Testis (tissue), 3 donors: Measurements from ENCODE around the gene RPEL1. TPM values are rescaled to one million over a fixed set of nuclear protein-coding genes. Genes with fewer than 3 reads are reported as not detected.
"Not testable (repeated sequence)": the region's sequence is repeated elsewhere in the genome, so short reads cannot be mapped to it uniquely, and the experiment has no call there.

Experiments
- DNase-seq: peaks from one replicate; pipeline ENCODE4 v3.0.0-alpha.2; 2019
- H3K27ac ChIP-seq, 2 donors: fragments of 200-600 bp; sonication (generic); one replicate each; pipeline ENCODE4 v1.5.1; 2019
- H3K27me3 ChIP-seq: fragments of 200-600 bp; sonication (generic); one replicate; pipeline ENCODE4 v1.5.1; 2019
- H3K36me3 ChIP-seq: fragments of 200-600 bp; sonication (generic); one replicate; pipeline ENCODE4 v1.5.1; 2017; ENCODE audit warnings: low read depth; ENCODE audit errors: missing control alignments
- H3K4me1 ChIP-seq: fragments of 200-600 bp; sonication (generic); one replicate; pipeline ENCODE4 v1.5.1; 2019
- H3K4me3 ChIP-seq, 2 donors: fragments of 200-600 bp; sonication (generic); one replicate each; pipeline ENCODE4 v1.5.1; 2017 to 2019
- H3K9me3 ChIP-seq: fragments of 200-600 bp; sonication (generic); one replicate; pipeline ENCODE4 v1.5.1; 2017
- CTCF ChIP-seq, 3 experiments: fragments of 450-650 bp in 2 of 3; fragments of 200-600 bp in 1 of 3; sonication (generic) in 1 of 3; IDR thresholded peaks; one replicate each; pipeline ENCODE4 v1.5.1; 2016 to 2019; ENCODE audit warnings: antibody characterized with exemption in 3 of 3, mild to moderate bottlenecking in 2 of 3, moderate library complexity in 1 of 3
- POLR2A ChIP-seq: fragments of 450-650 bp; IDR thresholded peaks from one replicate; pipeline ENCODE4 v1.6.1; 2017; ENCODE audit warnings: antibody characterized with exemption, mild to moderate bottlenecking, moderate library complexity
- whole genome bisulfite sequencing, 2 donors: methylation state at CpG; one replicate each; pipeline ENCODE4 v1.1.5; 2018; 5-methylcytosine and 5-hydroxymethylcytosine counted together
- intact Hi-C: fragments of 100-400 bp; cut with DNase I; formaldehyde crosslinking; loops from one replicate; pipeline ENCODE4 v1.15.1; 2023; ENCODE audit warnings: low total_unique reads
- polyA plus RNA-seq: library from polyadenylated mRNA; stranded (reverse); fragments of 350-450 nt; fragmentation: Illumina TruSeq; extraction: RNeasy Lipid Tissue Mini Kit (QIAGEN cat#74804); gene quantifications from one replicate; pipeline ENCODE4 v1.2.3, GENCODE V29; 2014; ENCODE audit warnings: low read depth, low replicate concordance; ENCODE audit not compliant: insufficient read depth
- total RNA-seq, 2 donors: library from RNA; depleted of rRNA; stranded (reverse); fragments of >200 nt; gene quantifications; one replicate each; pipeline ENCODE4 v1.2.3, GENCODE V29; 2016

RPEL1 gene
- total and polyA plus RNA-seq, 3 donors from 2014 or later, result not detected

GRCh38 chr10:103246324-103246723 is 637 bp downstream of the RPEL1 start:
- WGBS, 2 donors, result 82 to 95% methylated on average over 4 of the region's 4 CpGs

GRCh38 chr10:103254113-103254512 is 8.4 kb downstream of the RPEL1 start:
- Histone ChIP-seq H3K27ac (no peak overlapping the region), H3K4me3 (no peak overlapping the region), H3K9me3 (no peaks in the 10 kb centered on the region), H3K27me3 (no peaks in the 10 kb centered on the region), H3K4me1 (no peaks in the 10 kb centered on the region), H3K36me3 (no peaks in the 10 kb centered on the region)
- no peak for DNase-seq
- intact Hi-C loops, result no loop called here
- 83 to 87% methylated on average over 3 of the region's 3 CpGs for WGBS, 2 donors
- TF ChIP-seq POLR2A (no peak), CTCF (IDR thresholded peaks at IDR 0.05) (no peak)

More at GRCh38 chr10:103246324-103246723, 637 bp downstream of the RPEL1 start:
- no peaks in the 10 kb centered on the region for H3K9me3 ChIP-seq
- intact Hi-C loops, result loop anchor here (10.0 kb wide), 2 partner anchors 172 to 332 kb away; partner anchors contain the start of gene CNNM2
- no peaks in the 10 kb centered on the region for H3K36me3 ChIP-seq
- DNase-seq, result no peak
- H3K4me3 ChIP-seq, result no peak overlapping the region
- TF ChIP-seq CTCF (IDR thresholded peaks at IDR 0.05) (no peak), POLR2A (no peak)
- no peaks in the 10 kb centered on the region for H3K27me3 ChIP-seq
- H3K4me1 ChIP-seq, result no peaks in the 10 kb centered on the region
- H3K27ac ChIP-seq, result no peak overlapping the region

GRCh38 chr10:103254538-103255325 is 9.0 kb downstream of the RPEL1 start:
- TF ChIP-seq POLR2A, result no peak
- no peak for TF ChIP-seq CTCF (IDR thresholded peaks at IDR 0.05)
- WGBS, 2 donors, result 68 to 82% methylated on average over 4 of the region's 4 CpGs
- no peaks in the 10 kb centered on the region for H3K36me3 ChIP-seq
- no peak for DNase-seq
- intact Hi-C loops, result no loop called here
- H3K27me3 ChIP-seq, result no peaks in the 10 kb centered on the region
- no peaks in the 10 kb centered on the region for H3K4me1 ChIP-seq
- no peaks in the 10 kb centered on the region for H3K9me3 ChIP-seq
- H3K27ac ChIP-seq, result no peak overlapping the region
- no peak overlapping the region for H3K4me3 ChIP-seq

GRCh38 chr10:103256613-103257012 is 10.9 kb downstream of the RPEL1 start:
- DNase-seq, result no peak
- intact Hi-C loops, result no loop called here
- TF ChIP-seq CTCF (IDR thresholded peaks at IDR 0.05) (no peak), POLR2A (no peak)
- no peak overlapping the region for H3K27ac ChIP-seq
- no peak overlapping the region for H3K4me3 ChIP-seq
- no peaks in the 10 kb centered on the region for H3K9me3 ChIP-seq
- H3K27me3 ChIP-seq, result no peaks in the 10 kb centered on the region
- H3K4me1 ChIP-seq, result no peaks in the 10 kb centered on the region
- 86 to 95% methylated on average over 1 of the region's 1 CpG for WGBS, 2 donors
- H3K36me3 ChIP-seq, result no peaks in the 10 kb centered on the region

GRCh38 chr10:103257812-103258211 is 12.1 kb downstream of the RPEL1 start:
- TF ChIP-seq POLR2A (no peak), CTCF (IDR thresholded peaks at IDR 0.05) (no peak)
- intact Hi-C loops, result no loop called here
- no peak for DNase-seq
- no peak overlapping the region for H3K27ac ChIP-seq
- H3K36me3 ChIP-seq, result no peaks in the 10 kb centered on the region
- H3K27me3 ChIP-seq, result no peaks in the 10 kb centered on the region
- no peak overlapping the region for H3K4me3 ChIP-seq
- H3K9me3 ChIP-seq, result no peaks in the 10 kb centered on the region
- no peaks in the 10 kb centered on the region for H3K4me1 ChIP-seq

- H3K36me3 ChIP-seq, H3K9me3 ChIP-seq, DNase-seq, intact Hi-C loops, H3K27ac ChIP-seq, H3K4me3 ChIP-seq, H3K4me1 ChIP-seq, H3K27me3 ChIP-seq: not testable (repeated sequence)
- 92 to 97% methylated on average over 4 of the region's 4 CpGs for WGBS, 2 donors
These were observed 13.2 kb downstream of the RPEL1 start for GRCh38 chr10:103258928-103259327.
